Measurements from ENCODE around the gene PLXNA1.

PLXNA1 gene

DNA sequence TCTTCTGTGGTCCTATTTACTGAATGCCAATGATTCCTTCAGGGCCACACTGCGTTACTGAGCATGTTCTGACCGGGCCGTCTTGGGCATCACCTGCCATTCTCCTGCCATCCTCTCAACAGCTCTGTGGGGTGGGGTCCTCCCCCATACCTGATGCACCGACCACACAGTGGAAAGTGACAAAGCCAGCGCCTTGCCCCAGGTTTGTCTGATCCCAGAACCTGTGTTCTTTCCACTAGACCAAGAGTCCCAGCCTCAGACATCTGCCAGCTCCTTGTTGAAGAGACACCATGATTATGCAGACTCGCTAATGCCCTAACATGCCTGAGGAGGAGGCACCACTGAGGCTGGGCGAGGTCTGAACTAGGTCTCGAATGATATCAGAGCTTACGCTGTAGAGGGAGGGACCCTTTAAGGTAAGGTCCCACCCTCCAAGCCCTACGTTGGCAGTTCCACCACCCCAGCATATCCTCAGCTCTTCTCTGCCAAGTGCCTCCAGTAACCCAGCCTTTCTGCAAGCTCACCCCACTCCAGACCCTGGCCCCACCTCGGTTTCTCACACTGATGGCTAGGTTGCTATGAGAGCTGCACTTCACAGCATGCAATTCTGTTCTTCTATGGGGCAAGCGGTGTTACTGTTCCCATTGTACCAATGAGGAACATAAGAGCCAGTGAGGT lies 29.8 kb upstream of the PLXNA1 start:
- DNase-seq (ENCODE audit: low read depth, low spot score), result no peak

DNA sequence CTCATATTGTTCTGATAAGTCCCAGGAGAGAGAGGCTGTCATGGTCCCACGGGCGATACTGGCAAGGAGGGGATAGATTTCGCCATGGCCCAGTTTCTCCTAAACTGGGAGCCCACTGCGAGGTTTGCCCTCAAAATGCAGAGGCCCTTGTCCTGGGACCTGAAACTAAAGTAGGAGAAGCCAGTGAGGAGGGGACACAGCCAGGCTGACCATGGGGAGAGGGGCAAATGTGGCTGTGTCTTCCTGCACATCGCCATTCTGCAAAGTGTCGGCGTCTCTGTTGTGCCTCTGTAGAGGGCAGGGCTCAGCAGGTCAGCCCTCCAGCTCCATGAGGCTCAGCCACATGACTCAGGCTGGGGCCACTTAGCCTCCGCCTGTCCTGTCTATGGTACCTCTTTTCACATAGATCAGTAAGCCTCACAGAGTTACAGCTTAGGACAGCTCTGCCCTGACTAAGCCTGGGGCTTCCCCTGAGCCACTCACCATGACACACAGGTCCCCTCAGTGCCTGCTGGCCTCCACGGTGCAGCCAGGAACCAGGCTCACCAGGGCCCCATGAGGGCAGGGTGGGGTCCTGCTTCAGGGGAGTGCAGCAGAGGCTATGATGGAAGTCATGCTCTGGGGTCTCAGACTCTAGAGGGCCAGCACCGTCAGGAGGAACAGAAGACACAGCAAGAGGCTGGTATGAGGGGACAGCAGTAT lies 28.6 kb upstream of the PLXNA1 start:
- DNase-seq (ENCODE audit: low read depth, low spot score), result no peak

DNA sequence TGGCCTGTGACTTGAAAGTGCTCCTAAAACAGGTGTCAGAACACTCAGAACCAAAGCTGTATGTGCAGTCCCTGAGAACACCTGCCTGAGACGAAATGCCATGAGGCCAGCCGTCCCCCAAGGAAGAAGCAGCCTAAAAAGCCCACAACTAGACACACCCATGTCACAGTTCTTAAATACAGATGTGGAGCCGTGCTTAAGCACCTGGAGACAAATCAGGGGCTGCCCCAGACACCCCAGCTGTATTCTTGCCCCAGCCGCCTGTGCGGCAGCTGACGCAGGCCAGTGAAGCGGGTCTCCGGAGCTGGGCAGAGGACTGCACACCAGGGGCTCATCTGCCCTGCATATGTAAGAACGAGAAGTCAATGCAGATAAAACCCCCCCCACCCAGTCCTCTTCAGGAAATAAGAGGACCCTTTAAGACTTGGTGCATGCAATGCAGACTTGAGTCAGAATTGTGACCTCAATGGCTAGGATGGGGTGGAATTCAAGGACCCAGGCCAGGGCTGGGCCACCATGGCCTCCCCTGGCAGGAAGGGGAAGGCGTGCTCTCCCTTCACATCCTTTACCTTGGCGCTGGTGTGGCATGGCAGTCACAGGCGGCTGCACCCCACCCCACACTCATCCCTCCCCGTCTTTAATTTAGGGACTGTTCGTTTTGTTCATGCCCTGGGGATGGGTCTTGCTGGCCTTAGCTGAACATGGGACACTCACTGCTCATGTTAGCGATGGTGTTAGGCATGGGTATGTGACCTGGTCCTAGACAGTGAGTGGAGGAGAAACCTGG lies 27.7 kb upstream of the PLXNA1 start:
- no peak for DNase-seq (ENCODE audit: low read depth, low spot score)

DNA sequence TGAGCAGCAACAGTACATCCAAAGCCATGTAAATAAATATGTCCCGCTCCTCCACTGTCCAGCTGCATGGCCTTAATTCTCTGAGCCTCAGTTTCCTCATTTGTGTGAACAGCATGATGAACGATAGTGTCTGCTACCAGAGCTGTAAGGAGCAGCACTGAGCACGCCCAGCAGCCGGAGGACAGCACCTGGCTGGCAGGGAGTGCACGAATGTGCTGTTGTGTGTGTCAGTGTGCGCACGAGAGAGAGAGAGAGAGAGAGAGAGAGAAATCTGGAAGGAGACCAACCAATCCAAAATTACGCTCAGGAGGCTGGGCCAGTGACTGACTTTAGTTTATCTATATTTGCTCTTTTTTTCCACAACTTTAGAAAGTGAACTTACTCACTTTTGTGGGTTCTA lies 26.6 kb upstream of the PLXNA1 start:
- DNase-seq (ENCODE audit: low read depth, low spot score), result no peak

DNA sequence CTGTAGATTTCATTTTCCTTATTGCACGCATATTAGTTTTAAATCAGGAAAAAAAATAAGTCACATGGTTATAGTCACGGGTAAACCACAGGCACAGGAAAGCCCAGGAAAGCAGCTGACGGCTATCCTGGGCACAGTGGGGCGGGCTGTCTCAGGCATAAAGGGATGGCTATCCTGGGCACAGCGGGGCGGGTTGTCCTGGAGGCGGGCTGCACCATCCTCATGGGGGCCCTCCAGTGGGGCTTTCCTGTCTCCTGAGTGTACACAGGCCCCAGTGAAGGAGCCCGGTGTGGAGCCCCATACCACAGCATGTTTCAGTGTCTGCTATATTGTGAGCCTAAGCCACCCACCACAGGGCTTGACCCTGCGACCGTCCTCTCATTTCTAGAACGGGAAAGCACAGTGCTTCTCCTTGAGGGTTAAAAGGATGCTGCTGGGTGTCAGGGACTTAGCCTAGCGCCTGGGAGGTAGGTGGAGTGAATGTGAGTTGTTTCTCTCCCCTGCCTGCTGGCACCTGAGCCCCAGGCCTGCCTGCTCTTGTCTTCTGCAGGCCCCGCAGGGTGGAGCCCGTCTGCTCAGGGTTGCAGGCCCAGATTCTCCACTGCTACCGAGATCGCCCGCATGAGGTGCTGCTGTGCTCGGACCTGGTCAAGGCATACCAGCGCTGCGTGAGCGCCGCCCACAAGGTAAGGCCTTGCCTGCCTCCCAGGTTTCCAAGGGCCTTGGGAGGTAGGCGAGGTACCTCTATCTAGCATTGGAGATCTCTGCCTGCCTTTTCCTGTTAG lies 25.9 kb upstream of the PLXNA1 start:
- peak; percentile 80 for DNase-seq (ENCODE audit: low read depth, low spot score)

DNA sequence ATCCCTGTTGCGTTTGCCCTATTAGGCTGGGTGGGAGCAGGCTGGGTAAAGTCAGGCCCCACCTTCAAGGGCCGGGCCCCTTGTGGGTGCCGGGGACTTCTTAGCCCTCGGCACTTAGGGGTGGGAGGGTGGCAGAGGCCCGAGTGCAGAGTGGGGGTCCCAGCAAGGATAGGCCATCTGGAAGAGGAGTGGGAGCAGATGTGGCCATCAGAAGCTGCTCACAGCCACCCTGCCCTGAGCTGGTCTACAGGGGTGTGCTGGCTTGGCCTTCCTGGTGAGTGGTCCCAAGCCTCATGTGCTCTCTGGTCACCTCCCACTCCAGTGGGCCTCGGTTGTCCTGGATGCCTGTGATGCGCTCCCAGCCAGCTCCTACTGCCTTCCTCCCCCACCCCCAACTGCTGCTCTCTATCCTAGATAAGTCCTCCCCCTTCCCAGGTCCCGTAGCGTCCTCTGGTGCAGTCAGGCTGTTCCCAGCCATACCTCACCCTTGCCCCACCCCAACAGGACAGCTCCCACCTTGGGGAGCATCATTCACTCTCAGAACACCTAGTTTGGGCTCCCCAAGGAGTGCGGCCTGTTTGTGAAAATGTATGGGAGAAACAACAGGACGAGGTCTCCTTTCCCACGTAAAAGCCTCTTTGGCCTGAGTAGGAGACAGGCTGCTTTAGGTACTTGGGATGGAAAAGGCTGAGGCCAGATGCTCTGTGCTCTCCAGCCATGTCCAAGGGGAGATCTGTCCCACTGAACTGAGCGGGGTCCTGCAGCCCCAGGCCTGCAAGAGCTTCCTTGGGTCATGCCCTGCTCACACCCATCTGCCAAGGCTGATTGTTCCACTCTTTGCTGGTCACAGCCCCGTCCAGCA lies 24.9 kb upstream of the PLXNA1 start:
- DNase-seq (ENCODE audit: low read depth, low spot score), result no peak

DNA sequence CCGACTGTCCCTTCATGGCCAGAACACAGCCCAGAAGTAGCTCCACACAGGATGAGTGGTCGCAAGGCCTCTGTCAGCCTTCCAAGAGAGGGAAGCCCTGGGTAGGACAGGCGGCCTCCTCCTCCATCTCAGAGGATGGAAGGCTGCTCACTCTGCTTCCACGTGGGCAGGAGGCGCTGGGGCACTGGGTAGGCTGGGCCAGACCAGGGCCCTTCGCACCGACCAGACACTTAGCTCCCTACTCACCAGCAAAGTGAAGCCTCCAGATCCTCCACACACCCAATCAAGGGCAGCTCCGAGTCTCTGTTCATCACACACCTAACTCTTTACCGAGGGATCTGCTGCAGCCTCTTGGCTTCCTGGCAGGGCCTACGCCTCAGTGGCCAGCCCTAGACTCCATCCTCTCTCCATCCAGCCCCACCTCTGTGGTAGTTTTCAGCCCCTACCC lies 24.3 kb upstream of the PLXNA1 start:
- no peak for DNase-seq (ENCODE audit: low read depth, low spot score)

DNA sequence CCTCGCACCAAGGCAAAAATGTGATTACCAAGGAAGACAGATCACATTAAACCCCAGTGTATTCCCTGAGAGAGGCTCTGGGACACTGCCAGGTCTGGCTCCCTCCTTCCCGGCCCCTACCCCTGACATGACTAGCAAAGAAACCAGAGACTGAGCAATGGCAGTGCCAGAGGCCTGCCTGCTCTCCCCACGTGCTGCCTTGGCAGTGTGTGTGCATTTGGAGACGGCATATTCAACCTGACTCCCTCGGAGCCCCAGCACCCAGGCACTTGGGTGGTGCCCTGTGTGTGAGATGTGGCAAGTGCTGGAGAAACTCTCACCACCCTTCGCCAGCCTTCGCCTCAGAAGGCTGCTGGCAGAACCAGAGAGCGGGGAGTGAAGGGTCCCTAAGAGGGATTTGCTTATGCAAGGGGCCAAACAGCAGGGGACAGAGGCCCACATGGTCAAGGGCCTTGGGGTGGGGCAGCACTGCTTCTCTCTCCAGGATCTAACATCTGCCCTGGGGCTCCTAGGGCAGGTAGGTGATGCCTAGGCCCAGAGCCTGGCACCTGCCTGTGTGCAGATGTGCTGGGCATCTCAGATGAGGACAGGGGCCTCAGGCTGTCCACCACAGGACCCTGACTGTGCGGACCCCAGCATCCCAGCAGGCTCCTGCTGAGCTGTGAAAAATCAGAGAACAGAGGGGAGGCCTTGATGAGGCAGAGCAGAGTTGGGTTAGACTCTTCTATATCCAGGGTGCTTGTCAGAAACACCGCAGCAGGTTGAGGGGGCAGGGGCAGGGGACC lies 23.6 kb upstream of the PLXNA1 start:
- no peak for DNase-seq (ENCODE audit: low read depth, low spot score)

DNA sequence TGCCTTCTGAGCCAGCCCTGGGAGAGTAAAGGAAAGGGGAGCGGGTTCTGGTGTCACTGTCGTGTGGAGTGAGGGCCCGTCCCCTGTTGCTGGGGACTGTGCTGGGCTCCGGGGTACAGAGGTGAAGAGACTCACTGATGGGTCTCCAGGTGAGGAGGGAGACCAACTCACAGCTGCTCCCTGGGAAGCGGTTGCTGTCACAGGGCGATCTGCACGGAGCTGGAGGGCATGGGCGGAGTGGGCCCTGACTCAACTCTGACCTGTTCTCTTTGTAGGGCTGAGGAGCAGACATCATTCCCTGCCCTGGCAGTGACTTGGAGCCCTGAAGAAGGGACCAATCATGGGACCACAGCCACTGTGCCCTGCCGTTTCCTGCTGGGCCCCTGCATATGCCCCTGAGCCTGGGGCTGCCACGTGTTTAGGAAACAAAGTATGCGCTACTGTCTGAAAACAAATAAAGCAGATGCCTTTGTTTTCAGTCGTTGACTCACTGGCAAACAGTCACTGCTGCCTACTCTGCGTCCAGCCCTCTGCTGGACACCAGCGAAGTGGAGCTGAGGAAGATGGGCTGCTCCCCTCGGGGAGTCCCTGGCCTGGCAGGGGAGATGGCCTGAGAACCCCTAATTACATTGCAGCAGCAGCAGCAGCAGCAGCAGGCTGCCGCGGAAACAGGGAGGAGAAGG lies 22.9 kb upstream of the PLXNA1 start:
- DNase-seq (ENCODE audit: low read depth, low spot score), result peak; percentile 82

DNA sequence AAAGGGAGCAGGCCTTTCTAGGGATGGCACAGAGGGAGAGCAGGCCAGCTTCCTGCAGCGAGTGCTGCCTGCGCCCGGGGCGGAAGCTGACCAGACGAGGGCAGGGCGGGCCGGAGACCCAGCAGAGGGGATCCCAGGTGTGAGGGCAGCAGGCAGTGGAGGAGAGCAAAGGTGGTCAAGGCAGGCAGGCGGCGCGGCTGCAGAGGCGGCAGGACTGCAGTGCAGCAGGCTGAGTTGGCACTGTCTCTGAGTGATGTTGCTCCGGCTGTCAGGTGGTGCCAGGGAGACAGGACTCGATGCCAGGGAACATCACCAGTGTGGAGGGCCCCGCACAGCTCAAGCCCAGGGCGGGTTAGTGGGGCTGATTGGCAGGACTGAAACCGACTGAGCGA lies 22.3 kb upstream of the PLXNA1 start:
- no peak for DNase-seq (ENCODE audit: low read depth, low spot score)

DNA sequence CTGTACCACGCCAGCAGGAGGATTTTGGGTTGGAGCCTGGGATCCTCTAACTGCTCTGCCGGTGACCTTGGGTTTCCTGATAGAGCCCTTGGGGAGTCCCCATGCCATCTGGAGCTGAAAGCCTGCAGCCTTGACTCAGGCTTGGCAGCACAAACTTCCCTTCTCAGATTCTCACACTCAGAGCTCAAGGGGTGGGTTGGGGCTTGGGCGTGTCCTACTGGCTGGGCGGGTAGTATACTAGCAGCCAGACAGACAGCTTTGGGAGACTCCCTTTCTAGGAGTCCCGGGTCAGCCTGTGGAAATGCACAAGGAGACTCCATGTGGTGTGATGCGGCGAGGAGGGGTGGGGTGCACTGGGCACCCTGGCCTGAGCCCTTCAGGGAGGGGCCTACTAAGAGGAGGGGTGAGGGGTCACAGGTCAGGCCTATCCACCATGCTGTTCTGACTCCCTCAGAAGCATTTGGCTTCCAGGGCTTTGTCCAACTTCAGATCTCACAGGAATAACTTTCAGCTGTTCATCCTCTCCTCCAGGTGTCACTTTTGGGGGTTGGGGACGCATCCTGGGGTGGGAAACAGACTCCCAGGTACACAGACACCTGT lies 21.6 kb upstream of the PLXNA1 start:
- DNase-seq (ENCODE audit: low read depth, low spot score), result peak; percentile 43

DNA sequence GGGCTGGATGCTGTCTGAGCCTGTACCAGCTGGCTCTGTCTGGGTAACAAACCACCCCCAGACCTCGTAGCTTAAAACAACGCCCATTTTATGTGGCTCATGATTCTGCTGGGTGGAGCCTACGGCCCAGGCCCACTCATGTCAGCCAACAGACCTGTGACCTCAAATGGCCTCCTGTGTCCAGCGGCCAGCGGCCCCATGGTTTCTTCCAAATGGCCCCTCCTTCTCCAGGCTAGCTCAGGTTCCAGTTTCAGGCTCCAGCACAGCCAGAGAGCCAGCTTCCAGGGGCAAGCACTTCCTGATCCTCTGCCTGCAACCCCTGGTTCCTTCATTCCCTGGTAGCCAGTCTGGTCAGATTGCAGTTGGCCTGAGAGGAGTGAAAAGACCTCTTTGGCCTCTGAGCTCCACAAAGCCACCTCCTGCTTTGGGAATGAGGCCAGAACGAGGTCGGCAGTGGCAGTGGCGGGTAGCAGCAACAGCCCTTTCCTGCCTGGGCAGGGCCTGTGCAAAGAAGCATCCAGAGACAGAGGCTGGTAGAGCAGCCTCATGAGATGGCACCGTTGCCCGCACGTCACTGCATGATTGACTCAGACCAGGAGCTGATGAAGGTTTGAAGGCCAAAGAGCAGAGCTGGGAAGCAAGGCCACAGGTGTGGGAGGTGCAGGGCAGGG lies 21.0 kb upstream of the PLXNA1 start:
- no peak for DNase-seq (ENCODE audit: low read depth, low spot score)

DNA sequence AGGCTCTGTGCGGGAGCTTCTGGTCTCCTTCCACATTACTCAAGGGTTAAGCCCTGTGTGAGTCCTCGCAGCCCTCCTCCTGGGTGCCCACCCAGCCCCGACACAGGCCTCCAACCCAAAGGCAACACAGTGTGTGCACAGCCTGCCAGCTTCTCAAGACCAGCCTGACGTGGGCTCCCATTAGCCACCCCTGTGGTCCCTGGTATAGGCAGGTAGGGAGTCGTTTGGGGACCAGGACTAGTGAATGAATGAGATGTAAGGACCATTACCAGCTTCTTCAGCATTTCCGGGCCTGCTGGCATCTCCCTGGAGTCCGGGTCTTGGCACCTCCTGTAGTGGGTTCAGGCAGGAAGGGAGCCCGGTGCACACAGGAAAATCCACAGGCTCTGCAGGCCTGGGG lies 20.2 kb upstream of the PLXNA1 start:
- DNase-seq (ENCODE audit: low read depth, low spot score), result no peak

DNA sequence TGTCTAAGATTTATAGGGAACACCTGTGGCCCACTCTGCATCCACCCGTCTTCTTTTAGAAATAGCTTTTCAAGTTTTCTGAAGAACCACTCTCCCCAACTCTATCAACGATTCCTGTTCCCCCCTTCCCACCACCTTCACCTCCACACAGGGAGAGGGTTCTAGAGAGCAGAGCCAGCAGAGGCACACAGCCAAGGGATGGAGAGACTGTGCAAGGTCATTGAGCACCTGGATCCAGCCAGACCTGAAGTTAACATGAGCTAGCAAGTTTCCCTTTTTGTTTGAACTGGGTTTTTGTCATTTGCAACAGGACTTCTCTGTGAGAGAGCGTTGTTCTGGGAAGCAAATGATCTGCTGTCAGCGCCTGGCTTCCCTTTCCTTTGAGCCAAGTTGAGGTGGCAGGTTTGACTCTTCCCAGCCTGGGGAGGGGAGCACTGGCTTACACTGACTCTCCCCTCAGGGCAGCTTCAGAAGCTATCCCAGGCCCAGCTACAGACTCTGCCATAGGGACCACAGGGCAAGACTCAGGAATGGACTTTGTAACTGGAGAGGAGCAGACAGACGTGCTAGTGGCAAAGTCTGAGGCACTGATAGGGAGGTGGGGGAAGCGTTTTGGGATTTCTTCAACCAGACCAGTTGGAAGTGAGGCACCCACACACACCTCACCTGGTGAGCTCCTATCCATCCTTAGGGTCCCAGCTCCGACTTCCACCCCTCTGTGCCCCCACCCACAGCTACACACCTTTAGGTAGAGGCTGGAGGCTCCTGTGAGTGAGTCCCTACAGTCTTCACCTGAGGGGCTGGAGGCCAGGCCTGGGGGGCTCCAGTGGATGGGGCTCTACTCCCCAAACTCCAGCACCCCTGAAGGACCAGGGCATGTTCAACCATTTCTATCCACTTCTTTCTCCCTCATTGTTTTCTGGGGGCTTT lies 19.4 kb upstream of the PLXNA1 start:
- DNase-seq (ENCODE audit: low read depth, low spot score), result no peak

DNA sequence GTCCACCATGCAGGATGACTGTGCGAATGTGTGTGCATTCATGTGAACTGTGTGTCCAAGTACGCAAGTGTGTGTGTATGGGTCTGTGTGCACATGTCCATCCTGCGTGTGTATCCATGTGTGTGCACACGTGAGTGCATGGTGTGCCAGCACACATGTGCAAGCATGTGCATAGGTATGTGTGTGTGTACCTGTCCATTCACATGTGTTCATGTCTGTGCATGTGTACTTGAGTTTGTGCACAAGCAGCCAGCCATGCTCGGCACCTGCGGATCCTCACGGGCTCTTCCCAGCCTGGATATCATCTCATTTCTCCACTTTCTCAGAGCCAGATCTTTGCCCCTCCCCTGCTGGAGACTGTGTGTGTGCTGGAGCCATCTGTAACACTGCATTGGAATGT lies 18.7 kb upstream of the PLXNA1 start:
- DNase-seq (ENCODE audit: low read depth, low spot score), result no peak

DNA sequence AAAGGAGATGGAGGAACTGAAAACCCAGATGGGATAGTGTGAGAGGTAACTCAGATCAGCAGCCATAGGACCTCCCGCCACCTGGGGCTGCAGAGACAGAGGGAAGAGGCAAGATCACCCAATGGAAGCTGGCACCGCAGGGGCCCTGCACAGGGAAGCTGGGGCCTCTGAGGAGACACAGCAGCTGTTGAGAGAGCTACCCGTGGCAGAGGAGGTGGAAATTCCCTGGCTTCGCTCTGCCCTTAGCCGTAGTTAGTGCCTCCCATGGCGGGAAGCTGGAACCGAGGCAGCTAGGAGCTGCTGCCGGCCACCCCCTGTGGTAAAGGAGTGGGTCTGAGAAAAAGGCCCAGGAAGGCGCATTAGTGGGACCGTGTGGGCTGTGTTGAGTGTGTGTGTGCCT lies 18.0 kb upstream of the PLXNA1 start:
- DNase-seq (ENCODE audit: low read depth, low spot score), result no peak

DNA sequence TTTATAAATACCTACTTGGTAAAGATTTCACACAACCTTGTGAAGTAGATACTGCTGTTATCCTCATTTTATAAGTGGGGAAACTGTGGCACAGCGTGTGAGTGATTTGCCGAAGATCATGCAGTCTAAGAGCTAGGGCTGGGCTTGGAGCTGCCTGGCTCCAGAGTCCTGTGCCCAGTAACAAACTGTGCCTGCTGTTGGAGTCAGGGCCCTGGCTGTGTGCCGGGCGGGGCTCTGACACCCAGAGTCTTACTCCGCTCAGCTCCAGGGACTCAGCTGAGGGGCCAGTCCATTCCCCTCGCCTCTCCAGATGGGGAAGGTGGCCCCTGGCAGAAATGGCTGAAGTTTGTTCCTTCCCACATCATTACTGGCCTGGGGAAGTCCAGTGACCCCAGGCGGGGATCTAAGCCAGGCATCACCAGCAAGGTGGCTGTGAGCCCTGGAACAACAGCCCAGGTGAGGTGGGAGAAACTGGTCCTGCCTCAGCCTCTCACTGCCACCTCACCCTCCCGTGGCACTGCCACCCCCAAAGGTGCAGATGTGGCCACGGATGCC lies 17.3 kb upstream of the PLXNA1 start:
- DNase-seq (ENCODE audit: low read depth, low spot score), result no peak
